Measurements from ENCODE around the gene CDKN3. TPM values are rescaled to one million over a fixed set of nuclear protein-coding genes. Genes with fewer than 3 reads are reported as not detected.
A peak's percentile ranks its signal among the peaks of the same experiment; 100 is the strongest.
"Not testable (repeated sequence)": the region's sequence is repeated elsewhere in the genome, so short reads cannot be mapped to it uniquely, and the experiment has no call there.

CDKN3 gene
- total RNA-seq, 1 donor from 2014 or later = 4.3 TPM

DNA sequence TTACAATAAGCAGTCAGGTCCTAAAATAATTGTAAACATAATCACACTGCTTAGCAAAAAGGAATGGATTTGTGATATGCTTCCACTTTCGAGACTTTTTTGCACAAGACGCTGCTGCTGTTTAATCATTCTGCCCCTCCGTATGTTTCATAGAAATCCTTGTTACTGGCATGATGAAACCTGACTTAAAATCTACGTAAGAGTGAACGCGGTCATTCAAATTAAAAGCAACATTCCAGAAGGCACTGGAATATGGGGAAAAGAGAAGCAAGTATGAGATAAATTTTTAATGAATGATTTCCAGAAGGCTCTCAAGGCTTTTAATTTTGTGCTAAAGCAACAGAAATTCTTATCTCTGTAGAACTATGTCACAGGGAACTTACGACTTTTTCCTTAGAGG is 43.2 kb downstream of the CDKN3 start:
- no peak for DNase-seq
- Histone ChIP-seq H3K4me1 (peaks cover 57% of the 10 kb centered on the region), H3K4me3 (peak overlapping the region; percentile 77), H3K36me3 (no peaks in the 10 kb centered on the region), H3K27me3 (ENCODE audit: low read depth) (no peaks in the 10 kb centered on the region), H3K27ac (replicated peaks) (peak overlapping the region; percentile 97), H3K9me3 (replicated peaks) (no peaks in the 10 kb centered on the region)
- TF ChIP-seq, protein P1, sequence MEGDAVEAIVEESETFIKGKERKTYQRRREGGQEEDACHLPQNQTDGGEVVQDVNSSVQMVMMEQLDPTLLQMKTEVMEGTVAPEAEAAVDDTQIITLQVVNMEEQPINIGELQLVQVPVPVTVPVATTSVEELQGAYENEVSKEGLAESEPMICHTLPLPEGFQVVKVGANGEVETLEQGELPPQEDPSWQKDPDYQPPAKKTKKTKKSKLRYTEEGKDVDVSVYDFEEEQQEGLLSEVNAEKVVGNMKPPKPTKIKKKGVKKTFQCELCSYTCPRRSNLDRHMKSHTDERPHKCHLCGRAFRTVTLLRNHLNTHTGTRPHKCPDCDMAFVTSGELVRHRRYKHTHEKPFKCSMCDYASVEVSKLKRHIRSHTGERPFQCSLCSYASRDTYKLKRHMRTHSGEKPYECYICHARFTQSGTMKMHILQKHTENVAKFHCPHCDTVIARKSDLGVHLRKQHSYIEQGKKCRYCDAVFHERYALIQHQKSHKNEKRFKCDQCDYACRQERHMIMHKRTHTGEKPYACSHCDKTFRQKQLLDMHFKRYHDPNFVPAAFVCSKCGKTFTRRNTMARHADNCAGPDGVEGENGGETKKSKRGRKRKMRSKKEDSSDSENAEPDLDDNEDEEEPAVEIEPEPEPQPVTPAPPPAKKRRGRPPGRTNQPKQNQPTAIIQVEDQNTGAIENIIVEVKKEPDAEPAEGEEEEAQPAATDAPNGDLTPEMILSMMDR (IDR thresholded peaks at IDR 0.05; ENCODE audit: borderline replicate concordance) = no peak
- intact Hi-C loops (cut with micrococcal nuclease) = no loop called here

DNA sequence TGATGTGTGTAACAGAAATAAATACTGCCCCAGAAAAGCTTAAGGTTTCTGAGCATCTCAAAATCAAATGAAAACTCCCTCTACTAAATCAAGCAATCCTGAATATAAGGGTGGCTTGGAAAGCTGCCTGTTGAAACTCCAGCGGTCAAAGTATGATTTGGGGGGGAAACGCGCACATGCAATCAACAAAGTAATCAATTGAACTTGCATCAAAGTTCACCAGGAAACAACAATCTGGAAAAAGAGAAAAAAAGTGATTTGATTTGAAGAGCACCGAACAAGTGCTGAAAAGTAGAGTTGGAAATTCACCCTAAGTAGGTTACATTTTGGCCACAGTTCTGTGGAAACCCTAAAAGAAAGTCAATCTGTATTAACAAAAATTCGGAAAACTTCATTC is 43.7 kb downstream of the CDKN3 start:
- Histone ChIP-seq H3K27ac (replicated peaks) (peak overlapping the region; percentile 97), H3K36me3 (no peaks in the 10 kb centered on the region), H3K27me3 (ENCODE audit: low read depth) (no peaks in the 10 kb centered on the region), H3K4me1 (peaks cover 53% of the 10 kb centered on the region), H3K4me3 (peak overlapping the region; percentile 77), H3K9me3 (replicated peaks) (no peaks in the 10 kb centered on the region)
- intact Hi-C loops (cut with micrococcal nuclease) = no loop called here
- DNase-seq = no peak
- TF ChIP-seq, protein P1 (IDR thresholded peaks at IDR 0.05; ENCODE audit: borderline replicate concordance) = no peak

DNA sequence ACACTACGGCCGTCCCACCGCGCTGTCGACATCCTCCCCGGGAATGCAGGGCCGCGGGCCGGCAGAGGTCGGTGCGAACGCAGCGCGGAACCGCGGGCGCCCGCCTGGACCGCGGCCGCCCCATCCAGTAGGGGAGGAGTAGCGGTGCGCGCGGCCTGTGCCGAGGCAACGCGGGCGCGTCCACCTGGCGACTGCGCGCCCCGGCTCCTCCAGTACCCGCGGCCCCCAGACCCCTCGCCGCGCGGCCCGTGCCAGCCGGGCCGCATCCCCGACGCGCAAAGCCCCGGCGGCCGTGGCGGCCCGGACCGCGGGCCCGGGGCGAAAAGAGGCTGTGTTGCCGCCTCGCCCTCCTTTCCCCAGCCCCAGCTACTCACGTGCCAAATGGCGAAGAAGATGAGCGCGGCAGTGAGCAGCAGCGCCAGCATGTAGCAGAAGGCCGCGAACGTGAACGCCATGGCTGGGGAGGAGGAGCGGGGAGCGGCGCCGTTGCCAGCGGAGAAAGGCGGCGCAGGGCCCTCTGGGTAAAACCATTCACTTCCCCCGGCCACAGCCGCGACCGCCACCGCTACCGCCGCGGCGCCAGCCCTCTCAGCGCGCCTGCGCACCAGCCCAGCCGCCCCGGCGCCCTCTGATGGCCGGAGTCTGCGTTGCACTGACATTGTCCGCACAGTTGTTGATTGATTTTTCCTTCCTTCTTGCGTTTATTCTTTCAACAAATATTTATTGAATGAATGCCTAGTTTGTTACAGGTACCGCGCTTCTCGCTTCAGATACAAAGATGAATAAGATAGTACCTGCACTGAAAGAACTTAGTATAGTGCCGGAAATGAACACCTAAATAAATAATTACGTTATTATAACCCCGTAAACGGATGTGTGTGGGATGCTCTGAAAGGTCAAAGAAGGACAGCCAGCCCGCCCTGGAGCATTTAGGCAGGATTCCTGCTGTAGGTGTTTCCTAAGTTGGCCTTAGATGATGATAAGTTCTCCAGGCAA is 44.4 kb downstream of the CDKN3 start, which contains the start of gene CNIH1:
CNIH1 (minus strand) TSS at position 502 of the 996 bp plus-strand sequence; CDS start at position 455, 47 bp downstream.
- Histone ChIP-seq H3K27ac (replicated peaks) (peak within 1 kb of the TSS; percentile 97), H3K27me3 (ENCODE audit: low read depth) (no peaks in the 10 kb centered on the region), H3K4me1 (peaks cover 46% of the 10 kb centered on the region), H3K36me3 (no peaks in the 10 kb centered on the region), H3K9me3 (replicated peaks) (no peaks in the 10 kb centered on the region), H3K4me3 (peak within 1 kb of the TSS; percentile 77)
- intact Hi-C loops (cut with micrococcal nuclease) = no loop called here
- DNase-seq = peak; percentile 93
- TF ChIP-seq, protein P1 (IDR thresholded peaks at IDR 0.05; ENCODE audit: borderline replicate concordance) = peak; percentile 97

DNA sequence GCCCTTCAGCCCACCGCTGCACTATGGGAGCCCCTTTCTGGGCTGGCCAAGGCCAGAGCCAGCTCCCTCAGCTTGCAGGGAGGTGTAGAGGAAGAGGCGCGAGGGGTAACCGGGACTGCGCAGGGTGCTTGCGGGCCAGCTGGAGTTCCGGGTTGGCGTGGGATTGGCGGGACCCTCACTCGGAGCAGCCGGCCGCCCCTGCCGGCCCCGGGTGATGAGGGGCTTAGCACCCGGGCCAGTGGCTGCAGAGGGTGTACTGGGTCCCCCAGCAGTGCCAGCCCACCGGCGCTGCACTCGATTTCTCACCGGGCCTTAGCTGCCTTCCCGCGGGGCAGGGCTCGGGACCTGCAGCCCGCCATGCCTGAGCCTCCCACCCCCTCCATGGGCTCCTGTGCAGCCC is 46.2 kb downstream of the CDKN3 start:
- intact Hi-C loops (cut with micrococcal nuclease); H3K9me3 ChIP-seq (replicated peaks); H3K4me3 ChIP-seq; H3K36me3 ChIP-seq; H3K27me3 ChIP-seq (ENCODE audit: low read depth); H3K27ac ChIP-seq (replicated peaks); DNase-seq: not testable (repeated sequence)
- peaks cover 32% of the 10 kb centered on the region for H3K4me1 ChIP-seq

DNA sequence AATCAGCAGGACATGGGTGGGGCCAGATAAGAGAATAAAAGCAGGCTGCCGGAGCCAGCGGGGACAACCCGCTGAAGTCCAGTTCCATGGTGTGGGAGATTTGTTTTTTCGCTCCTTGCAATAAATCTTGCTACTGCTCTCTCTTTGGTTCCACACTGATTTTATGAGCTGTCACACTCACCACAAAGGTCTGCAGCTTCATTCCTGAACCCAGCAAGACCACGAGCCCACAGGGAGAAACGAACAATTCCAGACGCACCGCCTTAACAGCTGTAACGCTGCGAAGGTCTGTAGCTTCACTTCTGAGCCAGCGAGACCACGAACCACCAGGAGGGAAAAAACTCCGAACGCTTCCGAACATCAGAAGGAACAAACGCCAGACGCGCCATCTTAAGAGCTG is 47.2 kb downstream of the CDKN3 start:
- Histone ChIP-seq H3K27me3 (ENCODE audit: low read depth) (no peaks in the 10 kb centered on the region), H3K4me3 (no peak overlapping the region), H3K36me3 (no peaks in the 10 kb centered on the region), H3K27ac (replicated peaks) (no peak overlapping the region), H3K4me1 (peaks cover 22% of the 10 kb centered on the region), H3K9me3 (replicated peaks) (no peaks in the 10 kb centered on the region)
- TF ChIP-seq, protein P1 (IDR thresholded peaks at IDR 0.05; ENCODE audit: borderline replicate concordance) = no peak
- no peak for DNase-seq
- intact Hi-C loops (cut with micrococcal nuclease) = no loop called here

DNA sequence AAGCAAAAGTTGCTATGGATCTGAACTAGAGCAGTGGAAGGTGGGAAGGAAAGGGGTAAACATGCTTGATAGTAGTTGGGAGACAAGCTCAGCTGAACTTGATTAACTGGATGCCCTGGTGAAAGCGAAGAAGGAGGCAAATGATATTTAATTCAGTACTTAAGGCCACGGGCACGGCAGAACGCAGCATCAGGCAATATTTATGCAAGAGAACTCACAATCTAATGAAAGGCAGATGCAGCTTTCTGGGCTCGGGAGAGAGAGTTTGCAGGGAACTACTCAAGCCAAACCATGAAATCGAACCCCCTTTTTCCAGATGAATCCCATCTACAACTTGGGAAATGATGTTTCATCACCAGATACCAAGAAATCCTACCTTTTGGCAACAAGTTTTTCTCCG is 47.9 kb downstream of the CDKN3 start:
- H3K4me1 ChIP-seq = peaks cover 15% of the 10 kb centered on the region
- no peak for DNase-seq
- H3K27me3 ChIP-seq (ENCODE audit: low read depth) = no peaks in the 10 kb centered on the region
- H3K27ac ChIP-seq (replicated peaks) = no peak overlapping the region
- no peak overlapping the region for H3K4me3 ChIP-seq
- TF ChIP-seq, protein P1 (IDR thresholded peaks at IDR 0.05; ENCODE audit: borderline replicate concordance) = no peak
- intact Hi-C loops (cut with micrococcal nuclease) = no loop called here
- no peaks in the 10 kb centered on the region for H3K36me3 ChIP-seq
- H3K9me3 ChIP-seq (replicated peaks) = no peaks in the 10 kb centered on the region
